OCI-LY1 (cell line): ENCODE data around the gene ADGRD2.

ENCODE experiments used
- CTCF ChIP-seq: fragments of 200-600 bp; sonication (generic), shearing (Covaris generic); IDR thresholded peaks from 2 replicates; pipeline ENCODE4 v1.5.1; 2017; ENCODE audit warnings: mild to moderate bottlenecking, antibody characterized with exemption, low read length, moderate library complexity, mixed read lengths
- EZH2 ChIP-seq: fragments of 200-600 bp; sonication (generic), shearing (Covaris generic); IDR thresholded peaks from 2 replicates; pipeline ENCODE4 v1.8.0; 2017; ENCODE audit warnings: borderline replicate concordance, mixed run types, mild to moderate bottlenecking, antibody characterized with exemption, low read length, moderate library complexity, mixed read lengths

- TF ChIP-seq CTCF = no peak
- no peak for TF ChIP-seq EZH2
Measured at GRCh38 chr9:124462739-124463138, 12.5 kb downstream of the ADGRD2 start.
